ENCODE measurements around the gene LCE1E. TPM values are rescaled to one million over a fixed set of nuclear protein-coding genes. Genes with fewer than 3 reads are reported as not detected.

Gene LCE1E
- polyA plus RNA-seq, 1 experiment = not detected

DNA sequence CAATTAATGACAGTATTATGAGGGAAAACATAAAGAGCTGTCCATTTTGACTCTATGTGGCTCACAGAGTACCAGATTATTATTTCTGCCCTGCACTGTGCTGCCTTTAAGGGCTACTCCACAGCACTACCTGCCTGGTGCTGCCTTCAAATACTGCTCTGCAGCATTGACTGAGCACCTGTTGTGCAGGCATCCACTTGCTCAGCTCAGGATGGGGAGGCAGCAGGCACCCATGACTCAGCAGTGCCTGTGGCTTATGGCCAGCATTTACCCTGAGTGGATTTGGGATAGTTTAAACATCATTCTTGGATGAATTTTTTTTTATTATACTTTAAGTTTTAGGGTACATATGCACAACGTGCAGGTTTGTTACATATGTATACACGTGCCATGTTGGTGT, 29.2 kb upstream of the LCE1E start:
- Histone ChIP-seq H3K27me3 (ENCODE audit: control insufficient read depth, insufficient read depth, low read length) (no peaks in the 10 kb centered on the region), H3K9me3 (ENCODE audit: control insufficient read depth, insufficient read depth, low read length) (peaks cover 27% of the 10 kb centered on the region), H3K27ac (ENCODE audit: low read depth, low read length) (no peak overlapping the region), H3K4me3 (ENCODE audit: low read depth, low read length) (no peak overlapping the region)
- ChIA-PET CTCF (no interaction called here), POLR2A (no interaction called here)
- TF ChIP-seq, protein P1, sequence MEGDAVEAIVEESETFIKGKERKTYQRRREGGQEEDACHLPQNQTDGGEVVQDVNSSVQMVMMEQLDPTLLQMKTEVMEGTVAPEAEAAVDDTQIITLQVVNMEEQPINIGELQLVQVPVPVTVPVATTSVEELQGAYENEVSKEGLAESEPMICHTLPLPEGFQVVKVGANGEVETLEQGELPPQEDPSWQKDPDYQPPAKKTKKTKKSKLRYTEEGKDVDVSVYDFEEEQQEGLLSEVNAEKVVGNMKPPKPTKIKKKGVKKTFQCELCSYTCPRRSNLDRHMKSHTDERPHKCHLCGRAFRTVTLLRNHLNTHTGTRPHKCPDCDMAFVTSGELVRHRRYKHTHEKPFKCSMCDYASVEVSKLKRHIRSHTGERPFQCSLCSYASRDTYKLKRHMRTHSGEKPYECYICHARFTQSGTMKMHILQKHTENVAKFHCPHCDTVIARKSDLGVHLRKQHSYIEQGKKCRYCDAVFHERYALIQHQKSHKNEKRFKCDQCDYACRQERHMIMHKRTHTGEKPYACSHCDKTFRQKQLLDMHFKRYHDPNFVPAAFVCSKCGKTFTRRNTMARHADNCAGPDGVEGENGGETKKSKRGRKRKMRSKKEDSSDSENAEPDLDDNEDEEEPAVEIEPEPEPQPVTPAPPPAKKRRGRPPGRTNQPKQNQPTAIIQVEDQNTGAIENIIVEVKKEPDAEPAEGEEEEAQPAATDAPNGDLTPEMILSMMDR (IDR thresholded peaks at IDR 0.05; ENCODE audit: low read depth, low read length) = no peak
- no peak for DNase-seq (ENCODE audit: low read depth, low spot score)

DNA sequence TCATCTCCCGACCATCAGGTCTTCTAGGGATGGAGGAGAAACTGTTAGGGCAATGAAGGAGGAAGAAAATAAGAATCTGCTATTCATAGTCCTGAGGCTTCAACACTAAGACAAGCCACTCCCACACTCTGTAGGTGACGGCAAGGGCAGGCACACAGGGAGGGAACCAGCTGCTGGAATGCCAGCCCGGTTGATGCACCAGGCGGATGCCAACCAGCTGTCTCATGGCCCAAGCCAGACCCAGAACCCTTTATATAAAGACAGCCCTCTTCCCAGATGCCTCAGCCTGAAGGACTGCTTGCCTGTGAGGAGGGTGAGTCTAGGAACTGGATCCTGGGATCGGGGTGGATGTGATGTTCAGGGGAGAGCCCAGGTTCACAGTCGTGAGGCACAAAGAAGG, 28.3 kb upstream of the LCE1E start, which contains the start of gene KPRP:
Gene KPRP (plus strand): TSS at position 279 of the 400 bp plus-strand sequence. CDS start 1,564 bp downstream, outside the sequence.
- H3K9me3 ChIP-seq (ENCODE audit: control insufficient read depth, insufficient read depth, low read length) = peaks cover 27% of the 10 kb centered on the region
- TF ChIP-seq, protein P1 (IDR thresholded peaks at IDR 0.05; ENCODE audit: low read depth, low read length) = no peak
- H3K27me3 ChIP-seq (ENCODE audit: control insufficient read depth, insufficient read depth, low read length) = no peaks in the 10 kb centered on the region
- no peak within 1 kb of the TSS for H3K27ac ChIP-seq (ENCODE audit: low read depth, low read length)
- H3K4me3 ChIP-seq (ENCODE audit: low read depth, low read length) = no peak within 1 kb of the TSS
- DNase-seq (ENCODE audit: low read depth, low spot score) = no peak
- ChIA-PET POLR2A (no interaction called here), CTCF (no interaction called here)

DNA sequence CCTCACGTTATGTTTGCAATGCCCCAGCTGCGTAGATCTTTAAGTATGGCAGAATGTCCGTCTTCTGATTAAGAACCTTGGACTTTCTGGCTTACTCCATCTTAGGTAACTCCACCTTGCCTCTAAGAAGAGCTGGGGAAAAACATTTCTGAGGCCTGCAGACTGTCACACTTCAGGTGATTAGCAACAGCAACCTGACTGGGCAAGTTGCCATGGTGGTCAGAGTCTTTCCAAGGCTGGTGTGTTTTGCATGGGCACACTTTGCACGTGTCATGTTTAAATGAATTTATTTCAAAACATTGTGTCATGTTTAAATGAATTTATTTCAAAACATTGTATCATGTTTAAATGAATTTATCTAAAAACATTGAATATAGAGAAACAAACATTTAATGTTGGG, 27.4 kb upstream of the LCE1E start:
- Histone ChIP-seq H3K27me3 (ENCODE audit: control insufficient read depth, insufficient read depth, low read length) (no peaks in the 10 kb centered on the region), H3K4me3 (ENCODE audit: low read depth, low read length) (no peak overlapping the region), H3K9me3 (ENCODE audit: control insufficient read depth, insufficient read depth, low read length) (peaks cover 29% of the 10 kb centered on the region), H3K27ac (ENCODE audit: low read depth, low read length) (no peak overlapping the region)
- POLR2A ChIA-PET = no interaction called here
- TF ChIP-seq, protein P1 (IDR thresholded peaks at IDR 0.05; ENCODE audit: low read depth, low read length) = no peak
- CTCF ChIA-PET = no interaction called here
- no peak for DNase-seq (ENCODE audit: low read depth, low spot score)

DNA sequence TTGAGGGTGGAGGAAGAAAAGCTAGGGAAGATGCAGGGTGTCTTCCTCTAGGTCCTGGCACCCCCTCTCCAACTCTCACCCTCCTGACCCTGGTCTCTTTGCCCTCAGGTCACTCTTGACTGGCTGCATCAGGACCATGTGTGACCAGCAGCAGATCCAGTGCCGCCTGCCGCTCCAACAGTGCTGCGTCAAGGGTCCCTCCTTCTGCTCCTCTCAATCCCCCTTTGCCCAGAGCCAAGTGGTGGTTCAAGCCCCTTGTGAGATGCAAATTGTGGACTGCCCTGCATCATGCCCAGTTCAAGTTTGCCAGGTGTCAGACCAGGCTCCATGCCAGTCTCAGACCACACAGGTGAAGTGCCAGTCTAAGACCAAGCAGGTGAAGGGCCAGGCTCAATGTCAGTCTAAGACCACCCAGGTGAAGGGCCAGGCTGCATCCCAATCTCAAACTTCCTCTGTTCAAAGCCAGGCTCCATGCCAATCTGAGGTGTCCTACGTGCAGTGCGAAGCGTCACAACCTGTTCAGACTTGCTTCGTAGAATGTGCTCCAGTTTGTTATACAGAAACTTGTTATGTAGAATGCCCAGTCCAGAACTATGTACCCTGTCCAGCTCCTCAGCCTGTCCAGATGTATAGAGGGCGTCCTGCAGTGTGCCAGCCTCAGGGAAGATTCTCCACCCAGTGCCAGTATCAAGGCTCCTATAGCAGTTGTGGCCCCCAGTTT, 26.4 kb upstream of the LCE1E start:
- TF ChIP-seq, protein P1 (IDR thresholded peaks at IDR 0.05; ENCODE audit: low read depth, low read length) = no peak
- Histone ChIP-seq H3K4me3 (ENCODE audit: low read depth, low read length) (no peak overlapping the region), H3K27ac (ENCODE audit: low read depth, low read length) (no peak overlapping the region), H3K27me3 (ENCODE audit: control insufficient read depth, insufficient read depth, low read length) (no peaks in the 10 kb centered on the region), H3K9me3 (ENCODE audit: control insufficient read depth, insufficient read depth, low read length) (peaks cover 29% of the 10 kb centered on the region)
- POLR2A ChIA-PET = no interaction called here
- CTCF ChIA-PET = no interaction called here
- no peak for DNase-seq (ENCODE audit: low read depth, low spot score)

DNA sequence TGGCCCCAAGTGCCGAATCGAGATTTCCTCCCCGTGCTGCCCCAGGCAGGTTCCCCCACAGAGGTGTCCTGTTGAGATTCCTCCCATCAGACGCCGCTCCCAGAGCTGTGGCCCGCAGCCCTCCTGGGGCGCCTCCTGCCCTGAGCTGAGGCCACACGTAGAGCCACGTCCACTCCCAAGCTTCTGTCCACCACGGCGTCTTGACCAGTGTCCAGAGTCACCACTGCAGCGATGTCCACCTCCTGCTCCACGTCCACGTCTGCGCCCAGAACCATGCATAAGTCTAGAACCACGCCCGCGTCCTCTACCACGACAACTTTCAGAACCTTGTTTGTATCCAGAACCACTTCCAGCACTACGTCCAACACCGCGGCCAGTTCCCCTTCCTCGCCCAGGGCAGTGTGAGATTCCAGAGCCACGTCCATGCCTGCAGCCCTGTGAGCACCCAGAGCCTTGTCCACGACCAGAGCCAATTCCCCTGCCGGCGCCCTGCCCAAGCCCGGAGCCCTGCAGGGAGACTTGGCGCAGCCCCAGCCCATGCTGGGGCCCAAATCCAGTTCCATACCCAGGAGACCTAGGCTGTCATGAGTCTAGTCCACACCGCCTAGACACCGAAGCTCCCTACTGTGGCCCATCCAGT, 25.4 kb upstream of the LCE1E start:
- no peak overlapping the region for H3K27ac ChIP-seq (ENCODE audit: low read depth, low read length)
- no peaks in the 10 kb centered on the region for H3K27me3 ChIP-seq (ENCODE audit: control insufficient read depth, insufficient read depth, low read length)
- no peak overlapping the region for H3K4me3 ChIP-seq (ENCODE audit: low read depth, low read length)
- TF ChIP-seq, protein P1 (IDR thresholded peaks at IDR 0.05; ENCODE audit: low read depth, low read length) = no peak
- CTCF ChIA-PET = no interaction called here
- no peak for DNase-seq (ENCODE audit: low read depth, low spot score)
- POLR2A ChIA-PET = no interaction called here
- peaks cover 29% of the 10 kb centered on the region for H3K9me3 ChIP-seq (ENCODE audit: control insufficient read depth, insufficient read depth, low read length)
